Lower lobe of right lung (tissue), 2 donors: ENCODE data around the gene IER5L. TPM values are rescaled to one million over a fixed set of nuclear protein-coding genes. Genes with fewer than 3 reads are reported as not detected.

Experiments used
- ATAC-seq, 2 donors: fragments of 200-7000 bp; cut with Tn5 transposase; one replicate each; pipeline ENCODE4 v1.9.1; 2020 to 2022; ENCODE audit warnings: mild to moderate bottlenecking in 2 of 2, moderate library complexity in 2 of 2
- DNase-seq: peaks from one replicate; pipeline ENCODE4 v3.0.0-alpha.2; 2020
- H3K27ac ChIP-seq: fragments of 200-600 bp; one replicate; pipeline ENCODE4 v1.8.0; 2022
- H3K27me3 ChIP-seq: fragments of 200-600 bp; one replicate; pipeline ENCODE4 v1.8.0; 2022; ENCODE audit warnings: low read depth
- H3K36me3 ChIP-seq: fragments of 200-600 bp; one replicate; pipeline ENCODE4 v1.8.0; 2022; ENCODE audit warnings: mild to moderate bottlenecking
- H3K4me1 ChIP-seq: fragments of 200-600 bp; one replicate; pipeline ENCODE4 v1.8.0; 2022
- H3K4me3 ChIP-seq: fragments of 200-600 bp; one replicate; pipeline ENCODE4 v1.8.0; 2022; ENCODE audit warnings: mild to moderate bottlenecking
- H3K9me3 ChIP-seq: fragments of 200-600 bp; one replicate; pipeline ENCODE4 v1.8.0; 2022
- intact Hi-C: fragments of 100-400 bp; cut with DNase I; formaldehyde crosslinking; loops from one replicate; pipeline ENCODE4 v1.11.0; 2022
- long read RNA-seq: library from polyadenylated mRNA; unstranded; transcript quantifications from one replicate; pipeline ENCODE4 v2.0.0, GENCODE V29; 2021
- total RNA-seq: library from RNA; stranded (reverse); fragmentation: NEBNext Ultra II Directional; extraction: Animal tissue kit (Norgen Biotek cat#: 25700); gene quantifications from one replicate; pipeline ENCODE4 v1.2.1, GENCODE V29; 2021
- TF ChIP-seq, protein P1 (sequence below): fragments of 200-600 bp; IDR thresholded peaks from one replicate; pipeline ENCODE4 v1.8.0; 2022; ENCODE audit warnings: antibody characterized with exemption, mild to moderate bottlenecking
- donor health status: DM: no; HTN: yes; CAD: no; lungs with severe emphysema.

IER5L gene
- total RNA-seq, result 8.7 TPM
- long read RNA-seq, transcript IER5L-201 (1 exons, 2,711 nt), result major isoform, 11 of 11 reads
- long read RNA-seq, partial matches to known transcripts, result 0 of 11 reads
- long read RNA-seq, other reads (novel, unspliced or antisense), result 0 of 11 reads

DNA sequence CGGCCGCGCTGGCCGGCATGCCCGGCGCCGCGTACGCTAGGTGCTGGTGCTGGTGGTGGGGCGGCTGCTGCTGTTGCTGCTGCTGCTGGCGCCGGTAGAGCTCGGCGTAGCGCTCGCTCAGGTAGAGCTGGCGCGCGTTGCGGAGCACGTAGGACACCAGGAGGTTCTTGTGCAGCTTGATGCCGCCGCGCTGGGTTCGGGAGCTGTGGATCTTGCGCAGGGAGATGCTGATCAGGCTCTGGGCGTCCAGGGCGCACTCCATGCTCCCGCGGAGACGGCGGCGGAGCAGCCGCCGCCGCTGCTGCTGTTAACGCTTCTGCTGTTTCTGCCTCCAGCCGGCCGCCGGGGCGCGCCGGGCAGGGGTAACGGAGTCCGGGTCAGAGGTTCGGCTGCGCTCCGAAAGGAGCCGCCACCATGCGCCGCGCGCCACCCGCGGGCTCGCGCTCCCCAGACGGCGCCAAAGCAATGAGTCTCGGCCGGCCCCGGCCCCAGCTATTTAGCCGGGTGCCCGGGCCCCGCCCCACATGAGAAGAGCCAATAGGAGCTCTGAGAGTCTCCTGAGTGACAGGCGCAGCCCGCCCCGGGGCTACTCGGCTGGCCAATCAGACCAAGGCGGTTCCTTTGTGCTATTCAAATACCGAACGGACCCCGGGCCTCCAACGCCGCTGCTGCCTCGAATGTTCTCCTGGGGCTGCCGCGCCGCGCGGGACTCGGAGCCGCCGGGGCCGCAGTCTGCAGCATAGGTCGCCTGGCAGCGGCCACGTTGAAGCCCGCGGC, at the start of gene IER5L:
Gene IER5L (minus strand): TSS at position 471 of the 777 bp plus-strand sequence. CDS start 209 bp downstream, at position 262.
- Histone ChIP-seq H3K27ac (peak within 1 kb of the TSS; percentile 98), H3K4me1 (peaks cover 21% of the 10 kb centered on the region), H3K27me3 (no peaks in the 10 kb centered on the region), H3K36me3 (no peaks in the 10 kb centered on the region), H3K4me3 (peak within 1 kb of the TSS; percentile 87), H3K9me3 (no peaks in the 10 kb centered on the region)
- DNase-seq, result peak; percentile 96
- peak; percentile 88 to 92 for ATAC-seq
- TF ChIP-seq, protein P1, sequence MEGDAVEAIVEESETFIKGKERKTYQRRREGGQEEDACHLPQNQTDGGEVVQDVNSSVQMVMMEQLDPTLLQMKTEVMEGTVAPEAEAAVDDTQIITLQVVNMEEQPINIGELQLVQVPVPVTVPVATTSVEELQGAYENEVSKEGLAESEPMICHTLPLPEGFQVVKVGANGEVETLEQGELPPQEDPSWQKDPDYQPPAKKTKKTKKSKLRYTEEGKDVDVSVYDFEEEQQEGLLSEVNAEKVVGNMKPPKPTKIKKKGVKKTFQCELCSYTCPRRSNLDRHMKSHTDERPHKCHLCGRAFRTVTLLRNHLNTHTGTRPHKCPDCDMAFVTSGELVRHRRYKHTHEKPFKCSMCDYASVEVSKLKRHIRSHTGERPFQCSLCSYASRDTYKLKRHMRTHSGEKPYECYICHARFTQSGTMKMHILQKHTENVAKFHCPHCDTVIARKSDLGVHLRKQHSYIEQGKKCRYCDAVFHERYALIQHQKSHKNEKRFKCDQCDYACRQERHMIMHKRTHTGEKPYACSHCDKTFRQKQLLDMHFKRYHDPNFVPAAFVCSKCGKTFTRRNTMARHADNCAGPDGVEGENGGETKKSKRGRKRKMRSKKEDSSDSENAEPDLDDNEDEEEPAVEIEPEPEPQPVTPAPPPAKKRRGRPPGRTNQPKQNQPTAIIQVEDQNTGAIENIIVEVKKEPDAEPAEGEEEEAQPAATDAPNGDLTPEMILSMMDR, result no peak
- intact Hi-C loops, result no loop called here

DNA sequence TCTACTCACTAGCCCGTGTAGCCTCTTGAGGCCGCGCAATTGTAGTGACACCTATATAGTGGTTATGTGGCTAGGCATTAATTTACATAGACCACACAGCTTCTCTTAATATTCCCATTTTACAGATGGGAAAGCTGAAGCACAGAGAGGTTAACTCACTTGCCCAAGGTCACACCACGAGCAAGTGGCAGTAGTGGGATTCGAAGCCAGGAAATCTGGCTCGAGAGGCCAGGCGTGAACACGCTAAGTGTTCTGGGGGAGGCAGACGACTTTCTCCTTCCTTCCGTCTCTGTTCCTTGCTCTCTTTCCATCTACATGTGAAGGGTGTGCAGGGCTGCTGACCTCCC, 49.8 kb upstream of the IER5L start:
- no peak for DNase-seq
- TF ChIP-seq, protein P1, result no peak
- H3K27ac ChIP-seq, result no peak overlapping the region
- peaks cover 10% of the 10 kb centered on the region for H3K4me1 ChIP-seq
- H3K36me3 ChIP-seq, result no peaks in the 10 kb centered on the region
- H3K9me3 ChIP-seq, result no peaks in the 10 kb centered on the region
- intact Hi-C loops, result no loop called here
- H3K4me3 ChIP-seq, result no peak overlapping the region
- H3K27me3 ChIP-seq, result no peaks in the 10 kb centered on the region
- no peak for ATAC-seq

DNA sequence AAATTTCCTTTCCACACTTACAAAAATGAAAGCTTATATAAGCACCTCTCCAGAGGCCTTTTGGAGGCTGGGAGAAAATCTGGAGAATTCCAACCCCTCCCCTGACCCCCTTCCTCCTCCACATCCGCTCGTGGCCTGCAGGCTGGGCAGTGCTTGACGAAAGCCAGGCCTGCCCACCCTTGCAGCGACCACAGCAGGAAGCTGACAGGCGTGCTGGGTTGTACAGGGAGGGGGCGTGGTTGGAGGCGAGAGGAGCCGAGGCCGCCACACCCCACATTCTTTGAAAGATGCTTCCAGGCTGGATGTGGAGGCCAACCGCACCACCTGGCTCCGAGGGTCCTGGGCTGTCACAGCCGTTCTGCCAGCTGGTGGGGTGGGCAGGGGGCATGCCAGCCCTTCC, 47.8 kb upstream of the IER5L start:
- H3K4me3 ChIP-seq, result no peak overlapping the region
- ATAC-seq (peak; percentile 72 to 74), DNase-seq (peak; percentile 57)
- intact Hi-C loops, result no loop called here
- H3K27ac ChIP-seq, result peak overlapping the region; percentile 68
- TF ChIP-seq, protein P1, result no peak
- no peaks in the 10 kb centered on the region for H3K27me3 ChIP-seq
- no peaks in the 10 kb centered on the region for H3K36me3 ChIP-seq
- peaks cover 10% of the 10 kb centered on the region for H3K4me1 ChIP-seq
- no peaks in the 10 kb centered on the region for H3K9me3 ChIP-seq

DNA sequence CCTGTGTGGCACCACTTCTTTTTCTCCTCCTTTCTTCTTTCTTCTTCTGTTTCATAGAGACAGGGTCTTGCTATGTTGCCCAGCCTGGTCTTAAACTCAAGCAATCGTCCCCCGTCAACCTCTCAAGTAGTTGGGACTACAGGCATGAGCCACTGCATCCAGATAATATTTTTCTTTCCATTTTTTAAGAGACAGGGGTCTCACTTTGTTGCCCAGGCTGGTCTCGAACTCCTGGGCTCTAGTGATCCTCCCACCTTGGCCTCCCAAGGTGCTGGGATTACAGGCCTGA, 47.4 kb upstream of the IER5L start:
- Histone ChIP-seq H3K27ac (peak overlapping the region; percentile 68), H3K9me3 (no peaks in the 10 kb centered on the region), H3K4me3 (no peak overlapping the region), H3K4me1 (peaks cover 10% of the 10 kb centered on the region), H3K27me3 (no peaks in the 10 kb centered on the region), H3K36me3 (no peaks in the 10 kb centered on the region)
- intact Hi-C loops, result no loop called here
- TF ChIP-seq, protein P1, result no peak
- no peak for DNase-seq
- no peak for ATAC-seq

DNA sequence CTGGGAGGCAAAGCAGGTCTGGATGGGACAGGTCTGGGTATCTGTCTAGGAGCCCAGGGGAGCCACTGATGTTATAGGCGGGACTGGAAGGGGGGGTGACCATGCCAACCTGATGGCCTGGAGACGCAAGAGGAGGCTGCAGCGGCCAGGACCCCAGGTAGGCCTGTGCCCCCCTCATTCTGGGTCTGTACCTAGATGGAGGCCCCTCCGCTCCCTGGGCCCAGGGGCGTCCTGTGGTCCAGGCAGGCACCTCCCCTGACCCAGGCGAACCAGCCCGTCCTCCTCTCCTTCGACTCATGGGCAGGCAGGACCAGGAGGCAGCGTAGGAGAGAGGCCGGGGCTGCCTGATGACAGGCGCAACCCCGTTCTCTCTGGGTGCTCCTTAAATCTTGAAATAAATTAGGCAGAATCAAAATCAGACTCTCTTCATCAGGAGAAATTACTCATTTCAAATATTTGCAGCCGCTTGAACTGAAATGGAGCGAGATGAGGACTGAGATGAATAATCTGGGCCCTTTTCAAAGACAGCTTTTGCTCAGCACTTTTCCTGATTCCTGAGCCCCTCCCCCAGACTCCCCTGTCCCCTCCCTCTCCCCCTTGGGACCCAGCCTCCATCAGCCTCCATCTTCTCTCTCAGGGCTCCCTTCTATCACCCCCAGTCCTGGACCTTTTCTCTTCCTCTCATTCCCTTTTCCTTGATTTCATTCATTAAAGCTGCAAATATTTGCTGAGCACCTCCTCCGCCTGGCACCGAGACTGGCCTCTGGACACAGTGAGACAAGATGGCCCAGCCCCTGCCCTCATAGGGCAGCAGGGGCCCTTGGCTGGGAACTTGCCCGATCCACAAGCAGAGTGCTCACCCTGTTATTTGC, 46.8 kb upstream of the IER5L start:
- DNase-seq (no peak), ATAC-seq (no peak)
- intact Hi-C loops, result no loop called here
- H3K4me1 ChIP-seq, result peaks cover 10% of the 10 kb centered on the region
- H3K27me3 ChIP-seq, result no peaks in the 10 kb centered on the region
- no peaks in the 10 kb centered on the region for H3K36me3 ChIP-seq
- H3K4me3 ChIP-seq, result no peak overlapping the region
- no peaks in the 10 kb centered on the region for H3K9me3 ChIP-seq
- TF ChIP-seq, protein P1, result no peak
- peak overlapping the region; percentile 68 for H3K27ac ChIP-seq
